Measurements from ENCODE around the gene TMC8. TPM values are rescaled to one million over a fixed set of nuclear protein-coding genes. Genes with fewer than 3 reads are reported as not detected.
"Not testable (repeated sequence)": the region's sequence is repeated elsewhere in the genome, so short reads cannot be mapped to it uniquely, and the experiment has no call there.

Gene TMC8, protein sequence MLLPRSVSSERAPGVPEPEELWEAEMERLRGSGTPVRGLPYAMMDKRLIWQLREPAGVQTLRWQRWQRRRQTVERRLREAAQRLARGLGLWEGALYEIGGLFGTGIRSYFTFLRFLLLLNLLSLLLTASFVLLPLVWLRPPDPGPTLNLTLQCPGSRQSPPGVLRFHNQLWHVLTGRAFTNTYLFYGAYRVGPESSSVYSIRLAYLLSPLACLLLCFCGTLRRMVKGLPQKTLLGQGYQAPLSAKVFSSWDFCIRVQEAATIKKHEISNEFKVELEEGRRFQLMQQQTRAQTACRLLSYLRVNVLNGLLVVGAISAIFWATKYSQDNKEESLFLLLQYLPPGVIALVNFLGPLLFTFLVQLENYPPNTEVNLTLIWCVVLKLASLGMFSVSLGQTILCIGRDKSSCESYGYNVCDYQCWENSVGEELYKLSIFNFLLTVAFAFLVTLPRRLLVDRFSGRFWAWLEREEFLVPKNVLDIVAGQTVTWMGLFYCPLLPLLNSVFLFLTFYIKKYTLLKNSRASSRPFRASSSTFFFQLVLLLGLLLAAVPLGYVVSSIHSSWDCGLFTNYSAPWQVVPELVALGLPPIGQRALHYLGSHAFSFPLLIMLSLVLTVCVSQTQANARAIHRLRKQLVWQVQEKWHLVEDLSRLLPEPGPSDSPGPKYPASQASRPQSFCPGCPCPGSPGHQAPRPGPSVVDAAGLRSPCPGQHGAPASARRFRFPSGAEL
- total RNA-seq (2014; rRNA removed; shearing (Covaris generic)) = 0.67 and 3.3 TPM in 2 replicates

DNA sequence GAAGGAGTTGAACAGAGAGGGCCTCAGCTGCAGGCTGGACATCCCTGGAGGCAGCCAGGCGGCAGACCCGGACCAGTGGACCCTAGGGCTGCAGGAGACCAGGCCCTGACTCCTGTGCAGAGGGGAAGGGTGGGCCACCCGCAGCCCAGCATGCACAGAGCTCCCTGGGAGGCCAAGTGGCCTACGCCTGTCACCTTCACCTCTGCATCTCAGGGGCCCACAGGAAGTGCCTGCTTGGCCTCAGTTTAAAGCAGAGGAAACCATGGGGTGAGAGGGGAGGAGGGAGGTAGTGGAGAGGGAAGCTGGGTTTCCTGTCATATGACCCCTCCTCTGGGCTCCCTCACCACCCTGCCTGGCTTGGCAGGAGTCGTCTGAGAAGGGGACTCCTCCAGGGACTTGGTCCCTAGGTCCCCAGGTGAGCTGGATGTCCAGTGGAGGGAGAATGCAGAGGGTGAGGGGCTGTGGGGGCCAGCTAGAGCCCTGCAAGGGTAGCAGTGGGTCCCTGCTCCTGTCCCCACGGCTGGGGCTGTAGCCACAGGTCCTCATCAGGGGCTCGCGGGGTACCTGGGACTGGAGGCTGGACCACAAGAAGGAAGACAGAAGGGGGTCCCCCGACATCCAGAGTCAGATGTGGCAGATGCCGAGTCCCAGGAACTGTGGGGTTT, at the start of gene TMC8:
Gene TMC8, plus strand, starts transcription at position 335 of the 665 bp plus-strand sequence. CDS start 818 bp downstream, outside the sequence.
- DNase-seq = peak; percentile 70
- peak within 1 kb of the TSS; percentile 39 for H3K4me3 ChIP-seq (ENCODE audit: insufficient read depth, low read depth, low read length)
- H3K36me3 ChIP-seq (replicated peaks; ENCODE audit: control insufficient read depth, insufficient read depth, low read length) = no peaks in the 10 kb centered on the region
- peaks cover 10% of the 10 kb centered on the region for H3K27me3 ChIP-seq (ENCODE audit: control insufficient read depth, insufficient read depth, low read length)

DNA sequence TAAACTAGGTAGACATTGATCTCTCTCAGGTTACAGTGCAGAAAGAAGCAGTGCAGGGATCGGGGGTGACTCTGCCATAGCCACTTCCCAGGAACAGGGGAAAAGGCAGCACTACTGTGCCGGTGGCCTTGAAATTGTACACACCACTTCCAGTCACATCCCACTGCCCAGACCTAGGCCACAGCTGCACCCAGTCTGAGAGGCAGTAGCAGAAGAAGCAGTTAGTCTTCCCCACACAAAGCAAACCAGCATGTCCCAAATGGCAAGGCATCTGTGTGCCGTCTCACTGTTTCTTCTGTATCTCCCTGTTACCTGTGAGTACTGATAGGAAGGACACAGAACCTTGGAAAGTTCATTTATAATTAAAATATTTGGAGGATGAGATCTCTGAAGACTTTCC, 49.0 kb upstream of the TMC8 start:
- Histone ChIP-seq H3K27me3 (ENCODE audit: control insufficient read depth, insufficient read depth, low read length) (no peaks in the 10 kb centered on the region), H3K36me3 (replicated peaks; ENCODE audit: control insufficient read depth, insufficient read depth, low read length) (peaks cover 12% of the 10 kb centered on the region), H3K4me3 (ENCODE audit: insufficient read depth, low read depth, low read length) (no peak overlapping the region)
- DNase-seq = no peak

DNA sequence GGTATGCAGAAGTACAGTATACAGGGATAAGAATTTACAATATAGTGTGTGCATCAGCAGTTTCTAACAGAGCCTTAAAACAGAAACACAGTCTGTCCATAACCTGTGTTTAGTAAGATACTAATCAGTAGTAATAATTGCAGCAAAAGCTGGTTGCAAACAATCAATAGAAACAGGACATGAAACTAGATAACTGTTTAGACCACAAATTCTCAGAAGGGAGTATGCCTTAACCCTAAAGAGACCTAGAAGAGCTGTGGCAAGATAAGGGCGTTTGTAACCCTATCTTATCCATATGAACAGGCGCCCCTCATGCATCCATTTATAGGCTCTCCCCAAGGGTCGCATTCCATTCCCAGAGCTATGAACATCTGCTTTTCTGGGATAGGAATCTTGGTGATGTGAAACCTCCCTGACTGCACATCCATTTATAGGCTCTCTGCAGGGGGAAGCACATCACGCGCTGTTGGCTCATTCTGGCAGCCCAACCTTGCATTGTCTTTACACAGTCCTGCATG, 48.2 kb upstream of the TMC8 start:
- H3K36me3 ChIP-seq (replicated peaks; ENCODE audit: control insufficient read depth, insufficient read depth, low read length) = peaks cover 15% of the 10 kb centered on the region
- not testable (repeated sequence) for DNase-seq; H3K4me3 ChIP-seq (ENCODE audit: insufficient read depth, low read depth, low read length); H3K27me3 ChIP-seq (ENCODE audit: control insufficient read depth, insufficient read depth, low read length)

DNA sequence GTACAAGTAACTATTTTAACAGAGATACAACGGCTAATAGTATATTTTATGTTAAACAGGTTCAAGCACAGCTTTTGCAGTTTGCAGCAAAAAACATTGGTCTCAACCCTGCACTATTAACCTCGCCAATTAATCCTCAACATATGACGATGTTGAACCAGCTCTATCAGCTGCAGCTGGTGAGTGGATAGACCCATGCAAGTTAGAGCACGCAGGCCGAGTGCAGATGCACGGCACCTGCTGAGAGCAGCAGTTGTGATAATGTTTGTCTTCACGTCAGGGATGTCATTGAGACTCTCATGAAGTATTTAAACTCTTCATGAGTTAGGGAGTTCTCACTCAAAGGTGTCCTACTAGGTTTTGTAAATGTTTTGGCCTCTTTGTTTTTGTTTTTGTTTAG, 47.6 kb upstream of the TMC8 start:
- H3K27me3 ChIP-seq (ENCODE audit: control insufficient read depth, insufficient read depth, low read length) = no peaks in the 10 kb centered on the region
- no peak for DNase-seq
- H3K4me3 ChIP-seq (ENCODE audit: insufficient read depth, low read depth, low read length) = no peak overlapping the region
- H3K36me3 ChIP-seq (replicated peaks; ENCODE audit: control insufficient read depth, insufficient read depth, low read length) = peaks cover 12% of the 10 kb centered on the region

DNA sequence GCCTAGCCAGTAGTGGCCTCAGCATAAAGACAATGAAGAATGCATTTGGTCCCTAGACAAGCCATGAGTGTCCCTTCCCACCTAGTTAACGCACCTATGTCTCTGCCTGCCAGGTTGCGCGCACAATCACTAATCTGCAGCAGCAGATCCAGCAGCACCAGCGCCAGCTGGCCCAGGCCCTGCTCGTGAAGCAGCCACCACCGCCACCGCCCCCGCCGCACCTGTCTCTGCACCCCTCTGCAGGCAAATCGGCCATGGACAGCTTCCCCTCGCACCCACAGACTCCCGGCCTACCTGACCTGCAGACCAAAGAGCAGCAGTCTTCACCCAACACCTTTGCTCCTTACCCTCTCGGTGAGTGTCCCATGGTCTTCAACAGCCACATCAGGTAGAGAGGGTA, 43.8 kb upstream of the TMC8 start:
- DNase-seq = no peak
- H3K4me3 ChIP-seq (ENCODE audit: insufficient read depth, low read depth, low read length) = no peak overlapping the region
- no peaks in the 10 kb centered on the region for H3K27me3 ChIP-seq (ENCODE audit: control insufficient read depth, insufficient read depth, low read length)
- peaks cover 11% of the 10 kb centered on the region for H3K36me3 ChIP-seq (replicated peaks; ENCODE audit: control insufficient read depth, insufficient read depth, low read length)

DNA sequence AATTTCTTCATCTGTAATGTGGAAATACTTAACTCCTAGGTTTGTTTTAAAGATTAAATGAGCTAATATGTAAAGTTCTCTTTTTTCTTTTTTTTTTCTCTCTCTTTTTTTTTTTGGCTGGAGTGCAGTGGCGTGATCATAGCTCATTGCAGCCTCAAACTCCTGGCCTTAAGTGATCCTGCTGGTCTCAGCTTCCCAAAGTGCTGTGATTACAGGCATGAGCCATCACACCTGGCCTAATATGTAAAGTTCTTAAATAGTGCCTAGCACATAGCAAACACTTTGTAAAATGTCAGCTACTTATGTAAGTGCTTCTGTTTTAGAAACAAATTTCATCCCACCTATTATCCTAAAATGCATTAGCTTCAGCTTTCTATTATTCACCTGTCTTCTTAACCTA, 42.0 kb upstream of the TMC8 start:
- Histone ChIP-seq H3K4me3 (ENCODE audit: insufficient read depth, low read depth, low read length) (no peak overlapping the region), H3K27me3 (ENCODE audit: control insufficient read depth, insufficient read depth, low read length) (no peaks in the 10 kb centered on the region), H3K36me3 (replicated peaks; ENCODE audit: control insufficient read depth, insufficient read depth, low read length) (peaks cover 17% of the 10 kb centered on the region)
- DNase-seq = no peak

DNA sequence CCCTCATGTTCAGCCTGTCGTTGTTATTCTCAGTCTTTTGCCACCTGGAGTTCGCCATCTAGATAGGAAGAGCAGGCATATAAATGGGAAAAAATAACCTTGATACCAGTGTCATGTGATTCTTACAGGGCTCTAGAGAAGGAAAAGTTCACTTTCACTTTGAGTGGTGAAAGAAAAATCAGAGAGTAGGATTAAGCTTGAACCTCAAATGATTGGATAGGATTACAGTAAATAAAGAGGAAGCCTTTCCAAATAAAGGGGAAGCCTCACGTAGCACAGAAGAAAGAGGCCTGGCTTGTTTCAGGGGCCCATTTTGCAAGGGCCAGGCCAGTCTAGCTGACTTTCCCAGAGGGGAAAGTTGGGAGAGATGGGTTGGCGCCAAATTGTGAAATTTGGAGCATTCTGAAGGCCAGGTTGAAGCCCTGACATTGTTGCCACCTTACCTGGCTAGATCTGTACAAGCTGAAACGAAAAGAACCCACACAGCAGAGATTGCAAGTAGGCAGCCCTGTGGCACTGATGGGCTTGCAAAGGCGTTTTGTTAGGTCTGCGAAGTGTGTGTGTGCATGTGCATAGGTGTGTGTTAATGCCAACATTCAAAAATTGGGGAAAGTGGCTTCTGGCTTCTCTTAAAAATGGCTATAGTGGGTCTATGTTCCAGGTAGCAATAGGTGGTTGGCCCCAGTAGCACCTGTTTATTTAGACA, 40.8 kb upstream of the TMC8 start:
- H3K36me3 ChIP-seq (replicated peaks; ENCODE audit: control insufficient read depth, insufficient read depth, low read length) = peaks cover 22% of the 10 kb centered on the region
- H3K27me3 ChIP-seq (ENCODE audit: control insufficient read depth, insufficient read depth, low read length) = no peaks in the 10 kb centered on the region
- no peak for DNase-seq
- H3K4me3 ChIP-seq (ENCODE audit: insufficient read depth, low read depth, low read length) = no peak overlapping the region

DNA sequence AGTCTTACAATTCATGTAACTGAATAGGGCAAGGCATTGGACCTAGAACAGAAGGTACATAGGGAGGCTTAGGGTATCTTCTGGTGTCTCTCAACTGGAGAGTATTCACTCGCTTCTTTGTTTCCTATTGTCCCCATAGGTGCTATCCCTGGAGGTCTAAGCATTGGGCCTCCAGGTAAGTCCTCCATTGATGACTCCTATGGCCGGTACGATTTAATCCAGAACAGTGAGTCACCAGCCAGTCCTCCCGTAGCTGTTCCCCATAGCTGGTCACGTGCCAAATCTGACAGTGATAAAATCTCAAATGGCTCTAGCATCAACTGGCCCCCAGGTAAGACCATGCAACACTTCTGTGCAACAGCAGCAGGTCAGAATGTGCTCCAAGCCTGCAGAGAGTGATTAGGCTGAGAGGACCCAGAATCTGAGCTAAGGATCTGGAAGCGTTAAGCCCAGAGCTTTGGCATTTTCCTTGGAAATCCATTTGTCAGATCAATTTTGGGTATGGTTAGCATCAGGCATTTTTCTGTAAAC, 37.7 kb upstream of the TMC8 start:
- Histone ChIP-seq H3K4me3 (ENCODE audit: insufficient read depth, low read depth, low read length) (no peak overlapping the region), H3K36me3 (replicated peaks; ENCODE audit: control insufficient read depth, insufficient read depth, low read length) (peaks cover 26% of the 10 kb centered on the region), H3K27me3 (ENCODE audit: control insufficient read depth, insufficient read depth, low read length) (no peaks in the 10 kb centered on the region)
- no peak for DNase-seq

DNA sequence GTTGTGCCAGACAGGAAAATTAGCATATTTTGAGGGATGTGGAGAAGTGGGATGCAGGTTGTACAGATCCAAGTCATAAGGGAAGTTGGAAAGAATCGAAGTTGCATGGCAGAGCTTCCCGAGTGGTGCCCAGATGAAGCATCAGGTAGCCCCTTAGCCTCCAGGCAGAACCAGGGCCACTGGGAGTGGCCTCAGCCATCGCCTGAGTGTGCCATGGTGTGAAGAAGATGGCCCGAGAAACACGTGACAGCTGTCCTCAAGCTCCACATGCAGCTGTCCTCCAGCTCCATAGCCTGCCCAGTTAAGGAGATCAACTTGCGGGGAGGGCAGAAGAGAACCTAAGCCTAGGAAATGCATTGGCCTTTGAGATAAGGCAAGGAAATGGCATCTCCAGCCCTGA, 35.5 kb upstream of the TMC8 start:
- DNase-seq = no peak
- peaks cover 31% of the 10 kb centered on the region for H3K36me3 ChIP-seq (replicated peaks; ENCODE audit: control insufficient read depth, insufficient read depth, low read length)
- H3K27me3 ChIP-seq (ENCODE audit: control insufficient read depth, insufficient read depth, low read length) = no peaks in the 10 kb centered on the region
- no peak overlapping the region for H3K4me3 ChIP-seq (ENCODE audit: insufficient read depth, low read depth, low read length)

DNA sequence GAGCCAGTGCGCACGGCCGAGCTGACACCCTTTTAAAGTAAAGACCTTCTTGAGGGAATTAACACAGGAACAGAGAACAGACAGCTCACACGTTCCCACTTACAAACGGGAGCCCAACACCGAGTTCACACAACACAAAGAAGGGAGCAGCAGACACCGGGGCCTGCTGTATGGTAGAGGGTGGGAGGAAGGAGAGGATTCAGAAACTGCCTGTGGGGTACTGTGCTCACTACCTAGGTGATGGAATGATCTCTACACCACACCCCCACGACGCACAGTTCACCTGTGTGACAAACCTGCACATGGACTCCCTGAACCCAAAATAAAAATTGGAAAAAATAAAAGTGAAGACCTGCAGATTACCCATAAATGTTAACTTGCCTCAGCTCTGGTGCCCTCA, 34.5 kb upstream of the TMC8 start:
- H3K4me3 ChIP-seq (ENCODE audit: insufficient read depth, low read depth, low read length) = no peak overlapping the region
- H3K36me3 ChIP-seq (replicated peaks; ENCODE audit: control insufficient read depth, insufficient read depth, low read length) = peaks cover 32% of the 10 kb centered on the region
- H3K27me3 ChIP-seq (ENCODE audit: control insufficient read depth, insufficient read depth, low read length) = no peaks in the 10 kb centered on the region
- DNase-seq = no peak

DNA sequence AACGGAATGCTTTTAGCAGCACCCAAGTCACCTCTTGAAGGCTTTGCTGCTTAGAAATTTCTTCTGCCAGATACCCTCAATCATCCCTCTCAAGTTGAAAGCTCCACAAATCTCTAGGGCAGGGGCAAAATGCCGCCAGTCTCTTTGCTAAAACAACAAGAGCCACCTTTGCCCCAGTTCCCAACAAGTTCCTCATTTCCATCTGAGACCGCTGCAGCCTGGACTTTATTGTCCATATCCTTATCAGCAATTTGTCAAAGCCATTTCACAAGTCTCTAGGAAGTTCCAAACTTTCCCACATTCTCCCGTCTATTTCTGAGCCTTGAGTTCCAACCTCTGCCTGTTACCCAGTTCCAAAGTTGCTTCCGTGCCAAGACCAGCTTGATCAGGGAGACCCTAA, 29.5 kb upstream of the TMC8 start:
- Histone ChIP-seq H3K4me3 (ENCODE audit: insufficient read depth, low read depth, low read length) (no peak overlapping the region), H3K36me3 (replicated peaks; ENCODE audit: control insufficient read depth, insufficient read depth, low read length) (peaks cover 20% of the 10 kb centered on the region), H3K27me3 (ENCODE audit: control insufficient read depth, insufficient read depth, low read length) (no peaks in the 10 kb centered on the region)
- no peak for DNase-seq

DNA sequence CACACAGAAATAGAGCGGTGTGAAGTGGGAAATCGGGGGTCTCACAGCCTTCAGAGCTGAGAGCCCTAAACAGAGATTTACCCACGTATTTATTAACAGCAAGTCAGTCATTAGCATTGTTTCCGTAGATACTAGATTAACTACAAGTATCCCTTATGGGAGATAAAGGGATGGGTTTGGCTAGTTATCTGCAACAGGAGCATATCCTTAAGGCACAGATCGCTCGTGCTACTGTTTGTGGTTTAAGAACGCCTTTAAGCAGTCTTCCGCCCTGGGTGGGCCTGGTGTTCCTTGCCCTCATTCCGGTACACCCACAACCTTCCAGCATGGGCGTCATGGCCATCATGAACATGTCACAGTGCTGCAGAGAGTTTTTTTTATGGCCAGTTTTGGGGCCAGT, 29.0 kb upstream of the TMC8 start:
- DNase-seq = no peak
- Histone ChIP-seq H3K4me3 (ENCODE audit: insufficient read depth, low read depth, low read length) (no peak overlapping the region), H3K36me3 (replicated peaks; ENCODE audit: control insufficient read depth, insufficient read depth, low read length) (peaks cover 18% of the 10 kb centered on the region)

DNA sequence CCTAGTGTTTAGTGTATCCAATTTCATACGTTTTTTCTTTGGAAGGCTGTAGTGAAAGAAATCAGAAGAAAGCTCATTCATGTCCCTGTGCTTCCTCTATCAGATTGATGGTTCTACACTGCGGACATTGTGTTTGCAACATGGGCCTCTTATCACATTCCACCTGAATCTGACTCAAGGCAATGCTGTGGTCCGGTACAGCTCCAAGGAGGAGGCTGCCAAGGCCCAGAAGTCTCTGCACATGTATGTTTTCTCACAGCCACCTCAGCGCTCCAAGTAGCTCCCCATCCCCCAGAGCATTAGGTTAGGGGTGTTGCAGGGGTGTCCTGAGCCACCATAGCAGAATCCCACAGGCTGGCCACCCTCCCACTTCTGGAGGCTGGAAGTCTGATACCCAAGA, 27.3 kb upstream of the TMC8 start:
- Histone ChIP-seq H3K4me3 (ENCODE audit: insufficient read depth, low read depth, low read length) (no peak overlapping the region), H3K36me3 (replicated peaks; ENCODE audit: control insufficient read depth, insufficient read depth, low read length) (peaks cover 15% of the 10 kb centered on the region)
- no peak for DNase-seq

More for the DNA sequence above, 29.0 kb upstream of the TMC8 start:
- no peaks in the 10 kb centered on the region for H3K27me3 ChIP-seq (ENCODE audit: control insufficient read depth, insufficient read depth, low read length)

DNA sequence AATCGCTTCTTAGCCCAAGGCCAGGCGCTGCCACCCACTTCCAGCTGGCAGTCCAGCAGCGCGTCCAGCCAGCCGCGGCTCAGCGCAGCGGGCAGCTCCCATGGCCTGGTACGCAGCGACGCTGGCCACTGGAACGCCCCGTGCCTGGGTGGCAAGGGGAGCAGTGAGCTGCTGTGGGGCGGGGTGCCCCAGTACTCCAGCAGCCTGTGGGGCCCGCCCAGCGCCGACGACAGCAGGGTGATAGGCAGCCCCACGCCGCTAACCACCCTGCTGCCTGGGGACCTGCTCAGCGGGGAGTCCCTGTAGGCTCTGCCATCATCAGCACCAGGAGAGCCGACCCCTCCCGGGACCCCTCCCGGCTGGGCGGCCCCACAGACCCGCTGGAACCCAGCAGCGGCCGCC, 26.0 kb upstream of the TMC8 start:
- peaks cover 9% of the 10 kb centered on the region for H3K36me3 ChIP-seq (replicated peaks; ENCODE audit: control insufficient read depth, insufficient read depth, low read length)
- H3K4me3 ChIP-seq (ENCODE audit: insufficient read depth, low read depth, low read length) = no peak overlapping the region
- no peaks in the 10 kb centered on the region for H3K27me3 ChIP-seq (ENCODE audit: control insufficient read depth, insufficient read depth, low read length)
- DNase-seq = peak; percentile 61

More for the DNA sequence above, 27.3 kb upstream of the TMC8 start:
- H3K27me3 ChIP-seq (ENCODE audit: control insufficient read depth, insufficient read depth, low read length) = no peaks in the 10 kb centered on the region
